HEK293T (cell line): Measurements from ENCODE around the gene VDAC1.

Experiments used
- CTCF ChIA-PET: fragments of 350-600 bp; formaldehyde crosslinking; extraction: SDS; loops from one replicate; lab custom pipeline; 2021; ENCODE audit warnings: antibody characterized with exemption, inconsistent platforms; lab: Yijun Ruan, JAX
- POLR2A ChIA-PET: fragments of 350-600 bp; formaldehyde crosslinking; extraction: SDS; loops from one replicate; lab custom pipeline; 2020; ENCODE audit warnings: antibody characterized with exemption, inconsistent platforms; lab: Yijun Ruan, JAX
- DNase-seq: peaks from one replicate; pipeline ENCODE4 v3.0.0; 2012; ENCODE audit warnings: mixed read lengths; ENCODE audit errors: extremely low spot score
- ARNT ChIP-seq: fragments of 450-650 bp; IDR thresholded peaks from 2 replicates; pipeline ENCODE4 v1.6.1; 2017; ENCODE audit warnings: mild to moderate bottlenecking
- BHLHE40 ChIP-seq: fragments of 450-650 bp; IDR thresholded peaks from 2 replicates; pipeline ENCODE4 v1.6.1; 2016; ENCODE audit warnings: mild to moderate bottlenecking, moderate library complexity, borderline replicate concordance
- CTBP1 ChIP-seq: fragments of 450-650 bp; IDR thresholded peaks from 2 replicates; pipeline ENCODE4 v1.6.1; 2016; ENCODE audit warnings: borderline replicate concordance
- ELF4 ChIP-seq: fragments of 450-650 bp; IDR thresholded peaks from 2 replicates; pipeline ENCODE4 v1.6.1; 2017; ENCODE audit warnings: antibody characterized with exemption
- FOXA1 ChIP-seq: fragments of 450-650 bp; IDR thresholded peaks from 2 replicates; pipeline ENCODE4 v1.6.1; 2016; ENCODE audit warnings: mild to moderate bottlenecking
- FOXK2 ChIP-seq: fragments of 450-650 bp; IDR thresholded peaks from 2 replicates; pipeline ENCODE4 v1.6.1; 2016; ENCODE audit warnings: mild to moderate bottlenecking
- FOXM1 ChIP-seq: fragments of 450-650 bp; IDR thresholded peaks from 2 replicates; pipeline ENCODE4 v1.6.1; 2017; ENCODE audit warnings: mild to moderate bottlenecking, borderline replicate concordance
- HDGF ChIP-seq: fragments of 450-650 bp; IDR thresholded peaks from 2 replicates; pipeline ENCODE4 v1.6.1; 2017; ENCODE audit warnings: antibody characterized with exemption, borderline replicate concordance
- L3MBTL2 ChIP-seq: fragments of 450-650 bp; conservative IDR thresholded peaks from 2 replicates; pipeline ENCODE4 v1.6.1; 2016; ENCODE audit warnings: mild to moderate bottlenecking
- LEF1 ChIP-seq: fragments of 450-650 bp; IDR thresholded peaks from 2 replicates; pipeline ENCODE4 v1.6.1; 2017; ENCODE audit warnings: mild to moderate bottlenecking, borderline replicate concordance
- NFRKB ChIP-seq: fragments of 450-650 bp; IDR thresholded peaks from 2 replicates; pipeline ENCODE4 v1.6.1; 2016; ENCODE audit warnings: mild to moderate bottlenecking, moderate library complexity
- SP1 ChIP-seq: fragments of 450-650 bp; IDR thresholded peaks from 2 replicates; pipeline ENCODE4 v1.6.1; 2017
- SUZ12 ChIP-seq: fragments of 450-650 bp; IDR thresholded peaks from 2 replicates; pipeline ENCODE4 v1.6.1; 2016; ENCODE audit warnings: mild to moderate bottlenecking
- TARDBP ChIP-seq: fragments of 450-650 bp; IDR thresholded peaks from 2 replicates; pipeline ENCODE4 v1.6.1; 2016
- ZNF384 ChIP-seq: fragments of 450-650 bp; IDR thresholded peaks from 2 replicates; pipeline ENCODE4 v1.6.1; 2016
- TF ChIP-seq, protein P1 (sequence below): fragments of 450-650 bp; IDR thresholded peaks from 2 replicates; pipeline ENCODE4 v1.6.1; 2016

The VDAC1 gene

GRCh38 chr5:133934311-133934710, 70.5 kb downstream of the VDAC1 start:
- ChIA-PET POLR2A (no interaction called here), CTCF (interaction anchor here (0.6 kb wide), 1 partner anchor 218 kb away, joined by 3 read pairs; no protein-coding TSS in a partner anchor)

DNA sequence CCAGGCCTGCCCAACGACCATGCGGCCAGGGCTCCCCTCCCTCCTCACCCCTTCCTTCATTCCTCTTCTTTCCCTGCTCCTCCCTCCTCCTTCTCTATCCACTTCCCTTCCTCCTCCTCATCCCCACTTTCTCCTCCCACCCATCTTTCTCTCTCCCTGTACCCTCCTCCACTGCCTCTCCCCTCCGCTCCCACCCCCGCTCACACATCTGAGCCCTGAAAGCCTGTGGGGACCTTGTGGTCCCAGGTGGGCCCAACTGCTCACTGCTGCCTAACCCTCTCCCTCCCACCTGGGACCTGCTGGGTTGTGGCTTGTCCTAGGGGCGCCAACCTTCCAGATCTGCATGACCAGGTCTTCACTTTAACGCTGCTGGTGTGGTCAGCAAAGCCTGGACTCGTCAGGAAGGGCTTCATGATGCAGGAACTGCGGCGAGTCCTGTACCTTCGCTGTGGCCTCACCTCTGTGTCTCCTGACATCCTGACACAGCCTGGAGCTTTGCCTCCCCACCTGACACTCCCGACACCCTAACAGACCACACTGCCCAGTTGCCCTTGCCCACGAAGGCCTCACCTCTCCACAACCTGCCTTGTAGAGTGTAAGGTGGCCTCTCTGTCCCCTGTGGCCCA, 71.0 kb downstream of the VDAC1 start:
- TF ChIP-seq FOXA1 (no peak), ZNF384 (no peak), TARDBP (no peak), ELF4 (no peak), SP1 (no peak), CTBP1 (no peak)
- TF ChIP-seq, protein P1, sequence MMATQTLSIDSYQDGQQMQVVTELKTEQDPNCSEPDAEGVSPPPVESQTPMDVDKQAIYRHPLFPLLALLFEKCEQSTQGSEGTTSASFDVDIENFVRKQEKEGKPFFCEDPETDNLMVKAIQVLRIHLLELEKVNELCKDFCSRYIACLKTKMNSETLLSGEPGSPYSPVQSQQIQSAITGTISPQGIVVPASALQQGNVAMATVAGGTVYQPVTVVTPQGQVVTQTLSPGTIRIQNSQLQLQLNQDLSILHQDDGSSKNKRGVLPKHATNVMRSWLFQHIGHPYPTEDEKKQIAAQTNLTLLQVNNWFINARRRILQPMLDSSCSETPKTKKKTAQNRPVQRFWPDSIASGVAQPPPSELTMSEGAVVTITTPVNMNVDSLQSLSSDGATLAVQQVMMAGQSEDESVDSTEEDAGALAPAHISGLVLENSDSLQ: no peak
- no peak for DNase-seq
- ChIA-PET CTCF (interaction anchor here (0.6 kb wide), 1 partner anchor 218 kb away, joined by 3 read pairs; no protein-coding TSS in a partner anchor), POLR2A (no interaction called here)

More at GRCh38 chr5:133934311-133934710, 70.5 kb downstream of the VDAC1 start:
- no peak for DNase-seq
- TF ChIP-seq L3MBTL2: no peak
- TF ChIP-seq NFRKB: no peak
- TF ChIP-seq LEF1: no peak
- no peak for TF ChIP-seq BHLHE40
- TF ChIP-seq TARDBP: no peak
- TF ChIP-seq, protein P1: no peak
- no peak for TF ChIP-seq ARNT
- no peak for TF ChIP-seq FOXA1
- no peak for TF ChIP-seq SUZ12
- no peak for TF ChIP-seq CTBP1
- TF ChIP-seq FOXM1: no peak
- no peak for TF ChIP-seq ZNF384
- TF ChIP-seq ELF4: no peak
- no peak for TF ChIP-seq FOXK2
- TF ChIP-seq SP1: no peak
- TF ChIP-seq HDGF: no peak

- CTCF ChIA-PET: no interaction called here
- no peak for DNase-seq
- POLR2A ChIA-PET: no interaction called here
- TF ChIP-seq FOXK2 (no peak), HDGF (no peak)
Observed at GRCh38 chr5:133933169-133933509, 71.6 kb downstream of the VDAC1 start.

DNA sequence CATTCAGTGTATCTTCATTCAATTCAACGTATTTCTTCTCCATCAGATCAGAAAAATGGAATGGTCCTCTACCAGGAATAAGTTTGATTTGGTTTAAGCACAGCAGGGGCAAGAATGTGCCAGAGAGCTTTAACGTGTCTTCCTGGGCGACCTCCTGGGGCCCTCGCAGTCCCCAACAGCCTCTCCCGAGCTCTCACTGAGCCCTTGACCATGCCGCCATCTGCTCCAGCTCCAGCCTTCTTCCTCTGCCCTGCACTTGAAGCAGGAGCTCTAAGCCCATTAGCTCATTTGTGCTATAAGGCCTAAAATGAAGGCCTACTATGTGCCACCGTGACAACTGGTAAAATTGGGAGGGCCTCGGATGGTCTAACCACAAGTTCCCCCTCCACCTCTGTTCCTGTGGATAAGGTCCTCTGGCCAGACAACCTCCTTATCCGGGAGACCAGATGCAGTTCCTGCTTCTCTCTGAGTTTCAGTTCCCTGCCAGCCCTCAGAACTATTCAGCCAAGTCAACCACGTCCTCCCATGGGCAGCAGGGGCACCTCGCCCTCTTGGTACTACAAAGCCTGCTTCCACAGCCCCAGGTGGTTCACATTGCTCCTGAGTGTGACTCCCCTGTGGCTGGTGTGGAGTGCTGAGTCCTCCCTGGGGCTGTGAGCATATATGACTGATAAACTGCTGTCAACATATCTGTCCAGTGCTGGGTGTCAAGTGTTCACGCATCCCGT, 72.2 kb downstream of the VDAC1 start:
- no peak for DNase-seq
- TF ChIP-seq CTBP1: no peak
- no peak for TF ChIP-seq HDGF
- TF ChIP-seq TARDBP: no peak
- no peak for TF ChIP-seq NFRKB
- TF ChIP-seq, protein P1: no peak
- TF ChIP-seq SUZ12: no peak
- CTCF ChIA-PET: no interaction called here
- POLR2A ChIA-PET: no interaction called here

DNA sequence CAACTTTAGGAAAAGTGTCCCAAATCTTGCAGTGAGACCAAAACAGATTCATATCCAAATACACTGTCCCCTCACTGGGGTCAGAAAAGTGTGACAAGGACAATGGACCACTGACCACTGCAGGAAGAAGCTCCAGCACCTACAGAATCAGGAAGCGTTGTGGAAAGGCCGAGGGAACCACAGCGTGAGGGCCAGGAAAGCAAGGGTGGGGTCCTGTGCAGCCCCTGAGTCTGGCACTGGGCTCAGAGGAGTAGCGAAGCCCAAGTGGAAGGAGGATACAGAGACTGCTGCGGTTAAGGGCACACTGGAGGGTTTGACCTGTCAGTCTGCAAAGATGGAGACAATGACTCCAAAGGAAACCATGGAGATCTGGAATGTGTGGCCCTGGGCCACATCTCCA, 73.2 kb downstream of the VDAC1 start:
- CTCF ChIA-PET: interaction anchor here (0.7 kb wide), 1 partner anchor 64 kb away, joined by 3 read pairs; no protein-coding TSS in a partner anchor
- POLR2A ChIA-PET: no interaction called here
- TF ChIP-seq, protein P1: no peak
- TF ChIP-seq CTBP1: no peak

DNA sequence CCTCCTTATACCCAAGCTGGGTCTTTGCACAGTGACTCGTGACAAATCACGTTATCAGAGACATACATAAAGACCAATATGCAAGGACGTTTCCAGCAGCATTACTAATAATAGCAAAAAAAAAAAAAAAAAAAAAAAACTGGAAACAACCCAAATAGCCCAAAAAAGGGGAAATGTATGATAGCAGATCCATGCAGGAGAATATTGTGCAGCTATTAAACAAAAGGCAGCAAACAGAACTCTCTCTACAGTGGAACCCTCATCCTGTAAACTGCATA, 74.0 kb downstream of the VDAC1 start:
- CTCF ChIA-PET: no interaction called here
- POLR2A ChIA-PET: interaction anchor here (1.1 kb wide), 1 partner anchor 879 kb away, joined by 3 read pairs; the partner anchor contains the start of gene HSPA4
- DNase-seq: no peak
- TF ChIP-seq ELF4 (no peak), ZNF384 (no peak), SP1 (no peak), FOXK2 (no peak), FOXM1 (no peak), SUZ12 (no peak), TARDBP (no peak), ARNT (no peak), L3MBTL2 (no peak), LEF1 (no peak), HDGF (no peak)

More for the DNA sequence above, 73.2 kb downstream of the VDAC1 start:
- DNase-seq: no peak
